GM12878 (cell line): ENCODE data around the gene NINJ1. TPM values are rescaled to one million over a fixed set of nuclear protein-coding genes. Genes with fewer than 3 reads are reported as not detected.
A peak's percentile ranks its signal among the peaks of the same experiment; 100 is the strongest.

Experiments
- EGR1 ChIP-seq, 2 experiments: IDR thresholded peaks; 1 replicate in 1 of 2; 2 replicates in 1 of 2; pipeline ENCODE4 v1.6.1; 2011 to 2012; ENCODE audit warnings: low read depth in 2 of 2, low read length in 2 of 2, borderline replicate concordance in 1 of 2, mild to moderate bottlenecking in 1 of 2, moderate library complexity in 1 of 2
- GABPA ChIP-seq: IDR thresholded peaks from 2 replicates; pipeline ENCODE4 v1.6.1; 2014; ENCODE audit warnings: antibody characterized with exemption, low read depth, mild to moderate bottlenecking, inconsistent platforms
- NFYA ChIP-seq: IDR thresholded peaks from 2 replicates; pipeline ENCODE4 v1.6.1; 2011; ENCODE audit warnings: low read depth, mild to moderate bottlenecking, low read length, improper control_type of control experiment, borderline replicate concordance
- NR2F1 ChIP-seq: fragments of 450-650 bp; conservative IDR thresholded peaks from 2 replicates; pipeline ENCODE4 v1.6.1; 2017; ENCODE audit warnings: mild to moderate bottlenecking
- POU2F2 ChIP-seq: IDR thresholded peaks from 3 replicates; pipeline ENCODE4 v1.6.1; 2011; ENCODE audit warnings: low read depth, mild to moderate bottlenecking, low read length, borderline replicate concordance
- RCOR1 ChIP-seq: conservative IDR thresholded peaks from 2 replicates; pipeline ENCODE4 v1.6.1; 2012; ENCODE audit warnings: low read depth, low read length, improper control_type of control experiment
- STAT1 ChIP-seq: fragments of 450-650 bp; conservative IDR thresholded peaks from 2 replicates; pipeline ENCODE4 v1.6.1; 2014; ENCODE audit warnings: antibody characterized with exemption, mild to moderate bottlenecking
- ZNF24 ChIP-seq: fragments of 450-650 bp; IDR thresholded peaks from 2 replicates; pipeline ENCODE4 v1.6.1; 2017; ENCODE audit warnings: antibody characterized with exemption, mild to moderate bottlenecking
- polyA plus RNA-seq, 11 experiments: library from polyadenylated mRNA; depleted of rRNA in 4 of 11; unstranded in 6 of 11; stranded (reverse) in 5 of 11; fragments of >200 nt; fragmentation: Nextera tagmentation in 4 of 11; fragmentation: Illumina TruSeq in 1 of 11; extraction: Ambion mirVana in 4 of 11; extraction: Trizol in 1 of 11; gene quantifications; 1 replicate in 1 of 11; 2 replicates in 10 of 11; pipeline versions ENCODE4 v1.2.1 to v1.2.3, GENCODE V29; 2011 to 2016; ENCODE audit warnings: inconsistent platforms in 2 of 11, missing spikeins in 2 of 11, low read depth in 1 of 11
- total RNA-seq, 4 experiments: library from RNA; depleted of rRNA in 3 of 4; stranded (reverse); fragments of >200 nt in 3 of 4; fragmentation: Illumina TruSeq in 1 of 4; extraction: Trizol in 1 of 4; gene quantifications; 2 replicates each; pipeline versions ENCODE4 v1.2.1 to v1.2.3, GENCODE V29; 2013 to 2021
- TF ChIP-seq, protein P1 (sequence below): IDR thresholded peaks from 2 replicates; pipeline ENCODE4 v1.6.1; 2011; ENCODE audit warnings: mild to moderate bottlenecking, low read depth, low read length, moderate library complexity; ENCODE audit not compliant: insufficient replicate concordance
- TF ChIP-seq, protein P2 (sequence below): fragments of 450-650 bp; formaldehyde crosslinking; IDR thresholded peaks from 2 replicates; pipeline ENCODE4 v1.5.0; 2022; ENCODE audit warnings: mild to moderate bottlenecking, missing genetic modification characterization
- TF ChIP-seq, protein P3 (sequence below): fragments of 150-350 bp; IDR thresholded peaks from 2 replicates; pipeline ENCODE4 v1.6.1; 2014; ENCODE audit warnings: mild to moderate bottlenecking, low read depth, low read length
- TF ChIP-seq, protein P4 (sequence below): IDR thresholded peaks from 2 replicates; pipeline ENCODE4 v1.6.1; 2012; ENCODE audit warnings: low read length, inconsistent platforms
- TF ChIP-seq, protein P5 (sequence below): fragments of 450-650 bp; IDR thresholded peaks from 2 replicates; pipeline ENCODE4 v1.6.1; 2017; ENCODE audit warnings: low read depth, mild to moderate bottlenecking, moderate library complexity
- TF ChIP-seq, protein P6 (sequence below): fragments of 450-650 bp; IDR thresholded peaks from 2 replicates; pipeline ENCODE4 v1.6.1; 2016; ENCODE audit warnings: mild to moderate bottlenecking
- TF ChIP-seq, protein P7 (sequence below): fragments of 450-650 bp; IDR thresholded peaks from 2 replicates; pipeline ENCODE4 v1.6.1; 2017; ENCODE audit warnings: antibody characterized with exemption, mild to moderate bottlenecking, moderate library complexity

Gene NINJ1
- total and polyA plus RNA-seq, 10 of the 15 experiments (the other 5 are each of a cell fraction or from before 2014, with no cell fraction given), result 0.64 to 33.5 (median 17.1) TPM

DNA sequence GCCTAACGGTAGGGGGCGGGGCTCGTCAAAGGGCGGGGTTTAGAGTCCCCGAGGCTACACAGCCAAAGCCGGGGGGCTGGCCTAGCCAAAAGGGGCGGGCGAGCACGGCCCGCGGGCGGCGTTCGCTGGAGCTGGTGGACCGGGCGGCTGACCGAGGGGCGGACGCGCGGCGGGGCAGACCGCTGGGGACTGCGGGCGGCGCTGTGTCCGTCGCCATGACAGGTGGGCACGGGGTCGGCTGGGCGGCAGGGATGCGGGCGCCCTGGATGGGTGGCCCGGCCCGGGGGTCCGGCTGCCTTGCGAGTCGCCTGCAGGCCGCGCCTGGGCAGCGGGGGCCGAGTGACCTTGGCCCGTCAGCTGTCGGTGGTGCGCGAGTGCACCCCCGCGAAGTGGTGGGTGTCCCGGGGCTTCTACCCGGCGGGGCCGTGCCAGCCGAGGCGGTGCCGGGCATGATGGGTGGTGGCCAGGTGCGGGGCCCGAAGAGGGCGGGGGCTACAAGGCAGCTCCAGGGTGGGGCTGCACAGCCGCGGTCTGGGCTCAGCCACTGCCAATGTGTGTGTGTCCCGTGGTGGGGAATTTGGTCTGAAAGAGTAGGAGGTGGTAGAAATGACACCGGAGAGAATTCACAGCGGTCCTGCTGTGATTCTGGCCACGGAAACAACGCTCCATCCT lies 37.8 kb downstream of the NINJ1 start, which contains the start of gene CARD19 (continued):
- TF ChIP-seq, protein P1, sequence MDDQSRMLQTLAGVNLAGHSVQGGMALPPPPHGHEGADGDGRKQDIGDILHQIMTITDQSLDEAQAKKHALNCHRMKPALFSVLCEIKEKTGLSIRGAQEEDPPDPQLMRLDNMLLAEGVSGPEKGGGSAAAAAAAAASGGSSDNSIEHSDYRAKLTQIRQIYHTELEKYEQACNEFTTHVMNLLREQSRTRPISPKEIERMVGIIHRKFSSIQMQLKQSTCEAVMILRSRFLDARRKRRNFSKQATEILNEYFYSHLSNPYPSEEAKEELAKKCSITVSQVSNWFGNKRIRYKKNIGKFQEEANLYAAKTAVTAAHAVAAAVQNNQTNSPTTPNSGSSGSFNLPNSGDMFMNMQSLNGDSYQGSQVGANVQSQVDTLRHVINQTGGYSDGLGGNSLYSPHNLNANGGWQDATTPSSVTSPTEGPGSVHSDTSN, result no peak
- TF ChIP-seq, protein P2, sequence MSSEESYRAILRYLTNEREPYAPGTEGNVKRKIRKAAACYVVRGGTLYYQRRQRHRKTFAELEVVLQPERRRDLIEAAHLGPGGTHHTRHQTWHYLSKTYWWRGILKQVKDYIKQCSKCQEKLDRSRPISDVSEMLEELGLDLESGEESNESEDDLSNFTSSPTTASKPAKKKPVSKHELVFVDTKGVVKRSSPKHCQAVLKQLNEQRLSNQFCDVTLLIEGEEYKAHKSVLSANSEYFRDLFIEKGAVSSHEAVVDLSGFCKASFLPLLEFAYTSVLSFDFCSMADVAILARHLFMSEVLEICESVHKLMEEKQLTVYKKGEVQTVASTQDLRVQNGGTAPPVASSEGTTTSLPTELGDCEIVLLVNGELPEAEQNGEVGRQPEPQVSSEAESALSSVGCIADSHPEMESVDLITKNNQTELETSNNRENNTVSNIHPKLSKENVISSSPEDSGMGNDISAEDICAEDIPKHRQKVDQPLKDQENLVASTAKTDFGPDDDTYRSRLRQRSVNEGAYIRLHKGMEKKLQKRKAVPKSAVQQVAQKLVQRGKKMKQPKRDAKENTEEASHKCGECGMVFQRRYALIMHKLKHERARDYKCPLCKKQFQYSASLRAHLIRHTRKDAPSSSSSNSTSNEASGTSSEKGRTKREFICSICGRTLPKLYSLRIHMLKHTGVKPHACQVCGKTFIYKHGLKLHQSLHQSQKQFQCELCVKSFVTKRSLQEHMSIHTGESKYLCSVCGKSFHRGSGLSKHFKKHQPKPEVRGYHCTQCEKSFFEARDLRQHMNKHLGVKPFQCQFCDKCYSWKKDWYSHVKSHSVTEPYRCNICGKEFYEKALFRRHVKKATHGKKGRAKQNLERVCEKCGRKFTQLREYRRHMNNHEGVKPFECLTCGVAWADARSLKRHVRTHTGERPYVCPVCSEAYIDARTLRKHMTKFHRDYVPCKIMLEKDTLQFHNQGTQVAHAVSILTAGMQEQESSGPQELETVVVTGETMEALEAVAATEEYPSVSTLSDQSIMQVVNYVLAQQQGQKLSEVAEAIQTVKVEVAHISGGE (CRISPR knock-in tag), result no peak
- TF ChIP-seq NR2F1 (peak; percentile 73), GABPA (no peak), POU2F2 (no peak), EGR1 (IDR thresholded peaks at IDR 0.05; ENCODE audit: borderline replicate concordance in 1 of 2, low read depth in 2 of 2, low read length in 2 of 2) (0 out of 3 replicates have a peak, but pooled peaks of 1 of the 2 experiments have one; percentile 19), ZNF24 (no peak), STAT1 (no peak), RCOR1 (no peak), NFYA (no peak)
- TF ChIP-seq, protein P3, sequence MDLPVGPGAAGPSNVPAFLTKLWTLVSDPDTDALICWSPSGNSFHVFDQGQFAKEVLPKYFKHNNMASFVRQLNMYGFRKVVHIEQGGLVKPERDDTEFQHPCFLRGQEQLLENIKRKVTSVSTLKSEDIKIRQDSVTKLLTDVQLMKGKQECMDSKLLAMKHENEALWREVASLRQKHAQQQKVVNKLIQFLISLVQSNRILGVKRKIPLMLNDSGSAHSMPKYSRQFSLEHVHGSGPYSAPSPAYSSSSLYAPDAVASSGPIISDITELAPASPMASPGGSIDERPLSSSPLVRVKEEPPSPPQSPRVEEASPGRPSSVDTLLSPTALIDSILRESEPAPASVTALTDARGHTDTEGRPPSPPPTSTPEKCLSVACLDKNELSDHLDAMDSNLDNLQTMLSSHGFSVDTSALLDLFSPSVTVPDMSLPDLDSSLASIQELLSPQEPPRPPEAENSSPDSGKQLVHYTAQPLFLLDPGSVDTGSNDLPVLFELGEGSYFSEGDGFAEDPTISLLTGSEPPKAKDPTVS, result no peak
- TF ChIP-seq, protein P4, sequence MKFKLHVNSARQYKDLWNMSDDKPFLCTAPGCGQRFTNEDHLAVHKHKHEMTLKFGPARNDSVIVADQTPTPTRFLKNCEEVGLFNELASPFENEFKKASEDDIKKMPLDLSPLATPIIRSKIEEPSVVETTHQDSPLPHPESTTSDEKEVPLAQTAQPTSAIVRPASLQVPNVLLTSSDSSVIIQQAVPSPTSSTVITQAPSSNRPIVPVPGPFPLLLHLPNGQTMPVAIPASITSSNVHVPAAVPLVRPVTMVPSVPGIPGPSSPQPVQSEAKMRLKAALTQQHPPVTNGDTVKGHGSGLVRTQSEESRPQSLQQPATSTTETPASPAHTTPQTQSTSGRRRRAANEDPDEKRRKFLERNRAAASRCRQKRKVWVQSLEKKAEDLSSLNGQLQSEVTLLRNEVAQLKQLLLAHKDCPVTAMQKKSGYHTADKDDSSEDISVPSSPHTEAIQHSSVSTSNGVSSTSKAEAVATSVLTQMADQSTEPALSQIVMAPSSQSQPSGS, result no peak
- TF ChIP-seq, protein P5, sequence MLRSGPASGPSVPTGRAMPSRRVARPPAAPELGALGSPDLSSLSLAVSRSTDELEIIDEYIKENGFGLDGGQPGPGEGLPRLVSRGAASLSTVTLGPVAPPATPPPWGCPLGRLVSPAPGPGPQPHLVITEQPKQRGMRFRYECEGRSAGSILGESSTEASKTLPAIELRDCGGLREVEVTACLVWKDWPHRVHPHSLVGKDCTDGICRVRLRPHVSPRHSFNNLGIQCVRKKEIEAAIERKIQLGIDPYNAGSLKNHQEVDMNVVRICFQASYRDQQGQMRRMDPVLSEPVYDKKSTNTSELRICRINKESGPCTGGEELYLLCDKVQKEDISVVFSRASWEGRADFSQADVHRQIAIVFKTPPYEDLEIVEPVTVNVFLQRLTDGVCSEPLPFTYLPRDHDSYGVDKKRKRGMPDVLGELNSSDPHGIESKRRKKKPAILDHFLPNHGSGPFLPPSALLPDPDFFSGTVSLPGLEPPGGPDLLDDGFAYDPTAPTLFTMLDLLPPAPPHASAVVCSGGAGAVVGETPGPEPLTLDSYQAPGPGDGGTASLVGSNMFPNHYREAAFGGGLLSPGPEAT, result no peak
- TF ChIP-seq, protein P6, sequence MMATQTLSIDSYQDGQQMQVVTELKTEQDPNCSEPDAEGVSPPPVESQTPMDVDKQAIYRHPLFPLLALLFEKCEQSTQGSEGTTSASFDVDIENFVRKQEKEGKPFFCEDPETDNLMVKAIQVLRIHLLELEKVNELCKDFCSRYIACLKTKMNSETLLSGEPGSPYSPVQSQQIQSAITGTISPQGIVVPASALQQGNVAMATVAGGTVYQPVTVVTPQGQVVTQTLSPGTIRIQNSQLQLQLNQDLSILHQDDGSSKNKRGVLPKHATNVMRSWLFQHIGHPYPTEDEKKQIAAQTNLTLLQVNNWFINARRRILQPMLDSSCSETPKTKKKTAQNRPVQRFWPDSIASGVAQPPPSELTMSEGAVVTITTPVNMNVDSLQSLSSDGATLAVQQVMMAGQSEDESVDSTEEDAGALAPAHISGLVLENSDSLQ, result no peak
- TF ChIP-seq, protein P7, sequence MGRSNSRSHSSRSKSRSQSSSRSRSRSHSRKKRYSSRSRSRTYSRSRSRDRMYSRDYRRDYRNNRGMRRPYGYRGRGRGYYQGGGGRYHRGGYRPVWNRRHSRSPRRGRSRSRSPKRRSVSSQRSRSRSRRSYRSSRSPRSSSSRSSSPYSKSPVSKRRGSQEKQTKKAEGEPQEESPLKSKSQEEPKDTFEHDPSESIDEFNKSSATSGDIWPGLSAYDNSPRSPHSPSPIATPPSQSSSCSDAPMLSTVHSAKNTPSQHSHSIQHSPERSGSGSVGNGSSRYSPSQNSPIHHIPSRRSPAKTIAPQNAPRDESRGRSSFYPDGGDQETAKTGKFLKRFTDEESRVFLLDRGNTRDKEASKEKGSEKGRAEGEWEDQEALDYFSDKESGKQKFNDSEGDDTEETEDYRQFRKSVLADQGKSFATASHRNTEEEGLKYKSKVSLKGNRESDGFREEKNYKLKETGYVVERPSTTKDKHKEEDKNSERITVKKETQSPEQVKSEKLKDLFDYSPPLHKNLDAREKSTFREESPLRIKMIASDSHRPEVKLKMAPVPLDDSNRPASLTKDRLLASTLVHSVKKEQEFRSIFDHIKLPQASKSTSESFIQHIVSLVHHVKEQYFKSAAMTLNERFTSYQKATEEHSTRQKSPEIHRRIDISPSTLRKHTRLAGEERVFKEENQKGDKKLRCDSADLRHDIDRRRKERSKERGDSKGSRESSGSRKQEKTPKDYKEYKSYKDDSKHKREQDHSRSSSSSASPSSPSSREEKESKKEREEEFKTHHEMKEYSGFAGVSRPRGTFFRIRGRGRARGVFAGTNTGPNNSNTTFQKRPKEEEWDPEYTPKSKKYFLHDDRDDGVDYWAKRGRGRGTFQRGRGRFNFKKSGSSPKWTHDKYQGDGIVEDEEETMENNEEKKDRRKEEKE, result 0 out of 2 replicates have a peak, but pooled peaks have one; percentile 28
